ENCODE data around the gene NOSIP. TPM values are rescaled to one million over a fixed set of nuclear protein-coding genes. Genes with fewer than 3 reads are reported as not detected.

The NOSIP gene
- total RNA-seq, 1 donor from 2014 or later: 26.2 TPM

GRCh38 chr19:49560358-49560900, 19.9 kb downstream of the NOSIP start:
- H3K27ac Mint-ChIP-seq: peak overlapping the region; percentile 53
- no peak overlapping the region for H3K4me3 Mint-ChIP-seq
- Histone ChIP-seq H3K9me3 (ENCODE audit: low read depth) (no peaks in the 10 kb centered on the region), H3K4me3 (no peak overlapping the region), H3K9ac (no peak overlapping the region), H3F3A (ENCODE audit: low read depth) (peaks cover 11% of the 10 kb centered on the region), H3K79me2 (ENCODE audit: low read depth) (peaks cover 33% of the 10 kb centered on the region), H3K27ac (no peak overlapping the region), H3K4me2 (no peak overlapping the region), H3K36me3 (no peaks in the 10 kb centered on the region), H3K4me1 (peaks cover 8% of the 10 kb centered on the region), H4K20me1 (ENCODE audit: low read depth) (peaks cover 28% of the 10 kb centered on the region), H3K27me3 (no peaks in the 10 kb centered on the region), H2AFZ (replicated peaks) (no peak overlapping the region)
- DNase-seq (ENCODE audit: low spot score): no peak
- no peak for TF ChIP-seq CTCF (IDR thresholded peaks at IDR 0.05)
- no peak for TF ChIP-seq EZH2phosphoT487 (IDR thresholded peaks at IDR 0.05)
- no peak for TF ChIP-seq EZH2 (IDR thresholded peaks at IDR 0.05)
- H3K36me3 Mint-ChIP-seq: peaks cover 17% of the 10 kb centered on the region
- peaks cover 2% of the 10 kb centered on the region for H3K27me3 Mint-ChIP-seq (ENCODE audit: insufficient read depth, low read depth)
- peaks cover 8% of the 10 kb centered on the region for H3K4me1 Mint-ChIP-seq
- H3K9me3 Mint-ChIP-seq: no peaks in the 10 kb centered on the region

GRCh38 chr19:49559928-49560327, 20.4 kb downstream of the NOSIP start:
- H3K27ac Mint-ChIP-seq: peak overlapping the region; percentile 53
- no peaks in the 10 kb centered on the region for H3K27me3 ChIP-seq
- no peak for TF ChIP-seq EZH2 (IDR thresholded peaks at IDR 0.05)
- TF ChIP-seq EZH2phosphoT487 (IDR thresholded peaks at IDR 0.05): no peak
- no peak for TF ChIP-seq CTCF (IDR thresholded peaks at IDR 0.05)
- no peaks in the 10 kb centered on the region for H3K9me3 Mint-ChIP-seq
- peaks cover 30% of the 10 kb centered on the region for H3K79me2 ChIP-seq (ENCODE audit: low read depth)
- no peak overlapping the region for H3K4me3 ChIP-seq
- H3K9me3 ChIP-seq (ENCODE audit: low read depth): no peaks in the 10 kb centered on the region
- no peak overlapping the region for H3K4me3 Mint-ChIP-seq
- DNase-seq (ENCODE audit: low spot score): no peak
- H4K20me1 ChIP-seq (ENCODE audit: low read depth): peaks cover 28% of the 10 kb centered on the region
- peaks cover 8% of the 10 kb centered on the region for H3K4me1 Mint-ChIP-seq
- H3F3A ChIP-seq (ENCODE audit: low read depth): peaks cover 14% of the 10 kb centered on the region
- peaks cover 2% of the 10 kb centered on the region for H3K27me3 Mint-ChIP-seq (ENCODE audit: insufficient read depth, low read depth)
- H2AFZ ChIP-seq (replicated peaks): no peak overlapping the region
- no peak overlapping the region for H3K9ac ChIP-seq
- H3K27ac ChIP-seq: no peak overlapping the region
- no peak overlapping the region for H3K4me2 ChIP-seq
- H3K36me3 Mint-ChIP-seq: peaks cover 17% of the 10 kb centered on the region
- peaks cover 8% of the 10 kb centered on the region for H3K4me1 ChIP-seq
- no peaks in the 10 kb centered on the region for H3K36me3 ChIP-seq

GRCh38 chr19:49559443-49559842, 20.9 kb downstream of the NOSIP start:
- no peak for DNase-seq (ENCODE audit: low spot score)
- Mint-ChIP-seq H3K27ac (no peak overlapping the region), H3K36me3 (peaks cover 16% of the 10 kb centered on the region), H3K27me3 (ENCODE audit: insufficient read depth, low read depth) (peaks cover 2% of the 10 kb centered on the region), H3K4me3 (no peak overlapping the region), H3K4me1 (peaks cover 8% of the 10 kb centered on the region), H3K9me3 (no peaks in the 10 kb centered on the region)
- no peaks in the 10 kb centered on the region for H3K27me3 ChIP-seq
- H3K9me3 ChIP-seq (ENCODE audit: low read depth): no peaks in the 10 kb centered on the region
- no peak overlapping the region for H3K4me3 ChIP-seq
- TF ChIP-seq EZH2 (IDR thresholded peaks at IDR 0.05) (no peak), CTCF (IDR thresholded peaks at IDR 0.05) (no peak), EZH2phosphoT487 (IDR thresholded peaks at IDR 0.05) (no peak)
- H3K9ac ChIP-seq: no peak overlapping the region
- H3K36me3 ChIP-seq: no peaks in the 10 kb centered on the region
- H4K20me1 ChIP-seq (ENCODE audit: low read depth): peaks cover 28% of the 10 kb centered on the region
- H3K79me2 ChIP-seq (ENCODE audit: low read depth): peaks cover 26% of the 10 kb centered on the region
- H3K4me1 ChIP-seq: peaks cover 8% of the 10 kb centered on the region
- H2AFZ ChIP-seq (replicated peaks): no peak overlapping the region
- H3K4me2 ChIP-seq: no peak overlapping the region
- H3K27ac ChIP-seq: no peak overlapping the region
- peaks cover 14% of the 10 kb centered on the region for H3F3A ChIP-seq (ENCODE audit: low read depth)

Data from neural progenitor cell (in vitro differentiated cells).